Hematopoietic multipotent progenitor cell treated with erythropoietin and hydrocortisone succinate and interleukin-3 and kit ligand, for 15 days (in vitro differentiated cells): ENCODE measurements around the gene UBE3C.
"Not testable (repeated sequence)": the region's sequence is repeated elsewhere in the genome, so short reads cannot be mapped to it uniquely, and the experiment has no call there.

Experiments
- DNase-seq: peaks from one replicate; pipeline ENCODE4 v3.0.0-alpha.2; 2015; ENCODE audit warnings: low spot score

UBE3C gene

GRCh38 chr7:157138424-157139110 lies at the start of gene UBE3C:
Gene UBE3C, plus strand, starts transcription at chr7:157138926. Its CDS starts 347 bp downstream, at chr7:157139273.
- DNase-seq, result peak; percentile 91

GRCh38 chr7:157089100-157089610 lies 49.6 kb upstream of the UBE3C start:
- DNase-seq, result no peak

DNA sequence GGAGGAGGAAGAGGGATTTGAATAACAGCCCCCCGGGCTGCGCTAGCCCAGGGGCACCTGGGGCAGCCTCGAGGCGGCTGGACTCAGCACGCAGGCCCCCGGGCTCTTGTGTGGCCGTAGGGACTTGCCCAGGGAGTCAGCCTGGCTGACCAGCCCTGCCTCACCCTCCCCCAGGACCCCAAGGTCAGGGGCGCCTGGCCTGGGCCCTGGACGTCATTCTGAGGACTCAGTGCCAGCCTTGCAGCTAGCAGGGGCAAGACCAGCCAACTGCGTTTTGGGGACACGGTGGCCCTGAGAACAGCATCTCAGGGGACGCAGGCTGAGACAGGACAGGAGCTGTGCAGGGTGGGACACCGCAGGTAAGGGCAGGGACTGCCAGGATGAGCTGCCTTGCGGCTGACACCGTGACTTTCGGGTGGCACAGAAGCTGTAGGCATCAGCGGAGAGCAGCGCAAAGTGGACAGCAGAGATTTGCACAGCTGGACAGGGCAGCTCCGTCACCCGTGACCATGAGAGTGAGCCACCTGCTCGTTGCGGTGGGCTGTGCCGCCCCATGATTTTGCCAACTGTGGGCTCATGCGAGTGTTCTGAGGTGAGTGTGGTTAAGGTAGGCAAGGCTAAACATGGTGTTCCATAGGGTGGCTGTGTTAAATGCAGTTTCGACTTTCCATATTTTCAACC lies 48.1 kb upstream of the UBE3C start:
- no peak for DNase-seq

DNA sequence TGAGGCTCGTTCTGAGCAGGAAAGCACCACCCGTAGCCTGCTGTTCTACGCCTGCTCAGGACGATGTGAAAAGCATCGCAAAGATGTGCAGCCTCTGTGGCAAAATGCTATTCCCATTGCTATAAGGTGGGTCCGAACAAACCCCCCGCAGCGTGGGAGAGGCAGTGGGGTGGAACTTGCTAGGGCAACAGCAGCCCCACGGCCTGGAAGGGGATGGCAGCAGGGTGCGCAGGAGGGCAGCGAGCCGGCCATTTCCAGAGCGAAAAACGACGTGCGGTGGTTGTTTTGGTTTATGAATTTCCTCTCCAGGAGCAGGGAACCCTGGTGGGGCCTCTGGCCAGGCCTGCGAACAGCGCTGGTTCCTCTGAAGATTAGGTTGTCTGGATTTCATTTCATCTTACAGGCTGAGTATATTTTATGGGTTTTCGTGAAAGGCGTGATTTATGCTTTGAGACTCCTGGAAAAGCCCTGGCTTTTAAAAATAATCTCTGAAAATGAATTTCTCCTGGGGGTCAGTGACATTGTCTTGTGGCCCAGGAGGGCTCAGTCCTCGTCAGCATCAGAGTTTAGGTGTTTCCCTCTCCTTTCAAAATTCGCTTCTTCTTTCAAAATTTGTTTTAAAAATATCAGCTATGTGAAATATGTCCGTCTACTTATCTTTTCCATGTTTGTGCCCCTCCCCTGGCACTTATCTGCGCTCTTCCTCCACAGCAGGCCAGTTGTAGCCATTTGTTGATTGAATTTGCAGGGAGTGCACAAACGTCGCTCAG lies 42.3 kb upstream of the UBE3C start:
- DNase-seq, result no peak

DNA sequence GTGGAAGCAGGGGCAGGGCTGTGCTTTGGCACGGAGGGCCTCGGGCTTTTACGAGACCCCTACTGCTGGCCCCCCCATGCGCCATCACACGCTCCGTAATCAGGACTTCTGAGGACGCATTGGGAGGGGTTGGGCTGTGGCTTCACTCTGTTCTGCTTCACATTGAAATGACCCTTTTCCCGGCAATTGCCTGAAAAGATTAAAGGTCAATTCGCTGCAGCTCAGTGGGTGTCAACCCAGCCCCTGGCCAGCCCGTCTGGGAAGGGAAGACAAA lies 41.7 kb upstream of the UBE3C start:
- DNase-seq, result no peak

- no peak for DNase-seq
Observed at GRCh38 chr7:157097569-157097968, 41.2 kb upstream of the UBE3C start.

DNA sequence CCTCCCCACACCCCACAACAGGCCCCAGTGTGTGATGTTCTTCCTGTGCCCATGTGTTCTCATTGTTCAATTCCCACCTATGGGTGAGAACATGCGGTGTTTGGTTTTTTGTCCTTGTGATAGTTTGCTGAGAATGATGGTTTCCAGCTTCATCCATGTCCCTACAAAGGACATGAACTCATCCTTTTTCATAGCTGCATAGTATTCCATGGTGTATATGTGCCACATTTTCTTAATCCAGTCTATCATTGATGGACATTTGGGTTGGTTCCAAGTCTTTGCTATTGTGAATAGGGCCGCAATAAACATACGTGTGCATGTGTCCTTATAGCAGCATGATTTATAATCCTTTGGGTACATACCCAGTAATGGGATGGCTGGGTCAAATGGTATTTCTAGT lies 38.7 kb upstream of the UBE3C start:
- DNase-seq, result not testable (repeated sequence)

DNA sequence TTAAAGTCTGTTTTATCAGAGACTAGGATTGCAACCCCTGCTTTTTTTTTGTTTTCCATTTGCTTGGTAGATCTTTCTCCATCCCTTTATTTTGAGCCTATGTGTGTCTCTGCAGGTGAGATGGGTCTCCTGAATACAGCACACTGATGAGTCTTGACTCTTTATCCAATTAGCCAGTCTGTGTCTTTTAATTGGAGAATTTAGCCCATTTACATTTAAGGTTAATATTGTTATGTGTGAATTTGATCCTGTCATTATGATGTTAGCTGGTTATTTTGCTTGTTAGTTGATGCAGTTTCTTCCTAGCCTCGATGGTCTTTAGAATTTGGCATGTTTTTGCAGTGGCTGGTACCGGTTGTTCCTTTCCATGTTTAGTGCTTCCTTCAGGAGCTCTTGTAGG lies 35.1 kb upstream of the UBE3C start:
- not testable (repeated sequence) for DNase-seq

- DNase-seq, result no peak
Observed at GRCh38 chr7:157111311-157111710, 27.4 kb upstream of the UBE3C start.

- no peak for DNase-seq
Observed at GRCh38 chr7:157112706-157113105, 26.0 kb upstream of the UBE3C start.

- no peak for DNase-seq
Observed at GRCh38 chr7:157113607-157114006, 25.1 kb upstream of the UBE3C start.

DNA sequence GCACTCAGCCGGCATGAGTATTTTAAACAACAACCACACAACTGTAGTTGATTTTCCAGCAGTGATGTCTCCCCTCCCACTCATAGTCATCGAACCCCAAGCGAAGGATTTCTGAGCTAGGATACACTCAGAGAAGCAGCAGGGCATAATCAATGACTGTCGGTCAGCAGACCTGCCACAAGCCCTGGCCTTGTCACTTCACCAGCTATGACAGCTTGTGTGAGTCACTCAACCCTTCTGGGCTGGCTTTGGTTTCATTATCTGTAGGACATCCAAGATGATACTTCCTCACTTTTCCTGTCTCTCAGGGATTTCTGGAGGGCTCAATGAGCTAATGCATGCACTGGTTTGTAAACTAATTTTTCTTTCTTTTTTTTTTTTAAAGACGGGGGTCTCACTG lies 22.0 kb upstream of the UBE3C start:
- no peak for DNase-seq

- no peak for DNase-seq
Observed at GRCh38 chr7:157117796-157118195, 20.9 kb upstream of the UBE3C start.

DNA sequence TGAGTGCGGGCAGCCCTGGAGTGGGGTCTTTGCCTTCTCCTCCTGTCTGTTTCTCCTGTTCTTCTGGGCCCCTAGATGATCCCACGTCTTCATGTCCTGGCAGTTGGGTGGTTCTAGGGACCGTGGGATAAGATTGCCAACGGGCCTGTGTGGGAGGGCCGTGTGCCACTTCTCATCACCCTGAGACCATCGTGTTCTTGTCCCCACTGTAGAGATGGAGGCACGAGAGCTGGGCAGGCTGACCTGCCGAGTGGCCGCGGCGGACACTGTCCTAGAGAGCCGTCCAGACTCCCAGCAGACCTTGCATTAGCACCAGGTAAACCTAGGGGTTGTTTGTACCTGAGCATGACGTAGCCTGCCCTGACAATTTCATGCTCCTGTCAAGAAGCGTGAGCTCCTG lies 18.5 kb upstream of the UBE3C start:
- DNase-seq, result no peak

DNA sequence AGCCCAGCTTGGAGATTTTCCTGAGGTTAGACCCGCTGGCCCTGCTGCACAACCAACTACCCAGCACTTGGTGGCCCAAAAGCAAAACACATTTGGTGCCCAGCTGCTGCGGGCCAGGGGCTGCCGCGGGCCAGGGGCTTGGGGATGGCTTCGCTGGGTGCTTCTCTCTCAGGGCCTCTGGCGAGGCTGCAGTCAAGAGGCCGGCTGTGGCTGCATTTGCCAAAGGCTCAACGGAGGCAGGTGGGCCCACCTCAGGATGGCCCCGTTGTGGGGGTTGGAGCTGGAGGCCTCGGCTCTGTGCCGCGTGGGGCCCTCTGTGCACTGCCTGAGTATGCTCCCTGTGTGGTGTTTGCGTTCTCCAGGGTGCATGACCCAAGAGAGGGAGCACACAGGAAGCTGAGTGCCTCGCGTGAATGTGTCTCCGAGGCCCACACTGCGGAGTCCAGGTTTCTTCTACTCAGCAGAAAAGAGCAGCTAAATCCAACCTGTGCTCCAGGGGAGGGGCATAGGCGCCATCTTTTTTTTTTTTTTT lies 17.5 kb upstream of the UBE3C start:
- no peak for DNase-seq

DNA sequence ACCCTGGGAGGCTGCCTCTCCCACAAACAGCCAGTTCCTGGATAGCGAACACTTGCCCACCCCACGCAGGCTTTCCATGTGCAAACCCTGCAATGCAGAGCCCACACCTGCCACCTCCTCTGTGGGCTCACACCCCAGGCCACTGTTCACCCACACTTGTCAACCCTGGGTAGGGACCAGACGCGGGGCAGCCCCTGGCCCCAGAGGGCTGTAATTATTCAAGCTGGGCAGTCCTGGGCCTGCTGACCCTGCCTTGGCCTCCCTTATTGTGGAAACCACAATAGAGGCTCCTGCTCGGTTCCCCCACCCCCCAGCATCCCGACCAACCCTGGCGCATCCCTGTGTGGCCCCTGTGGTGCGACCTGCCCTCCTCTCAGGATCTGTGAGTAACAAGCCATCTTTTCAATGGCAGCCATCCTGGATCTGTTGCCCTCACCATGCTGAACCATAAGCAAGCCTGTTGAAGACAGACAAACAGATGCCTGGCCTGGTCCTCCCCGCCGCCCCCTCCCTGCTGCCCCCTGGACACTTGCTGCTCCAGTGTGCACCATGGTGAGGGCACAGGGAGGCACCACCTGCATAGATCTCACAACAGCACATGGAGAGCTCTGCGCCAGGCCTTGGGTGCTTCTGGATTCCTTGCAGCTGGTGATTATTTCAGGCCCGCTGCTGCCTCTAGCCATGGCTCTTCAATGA lies 15.8 kb upstream of the UBE3C start:
- DNase-seq, result no peak

DNA sequence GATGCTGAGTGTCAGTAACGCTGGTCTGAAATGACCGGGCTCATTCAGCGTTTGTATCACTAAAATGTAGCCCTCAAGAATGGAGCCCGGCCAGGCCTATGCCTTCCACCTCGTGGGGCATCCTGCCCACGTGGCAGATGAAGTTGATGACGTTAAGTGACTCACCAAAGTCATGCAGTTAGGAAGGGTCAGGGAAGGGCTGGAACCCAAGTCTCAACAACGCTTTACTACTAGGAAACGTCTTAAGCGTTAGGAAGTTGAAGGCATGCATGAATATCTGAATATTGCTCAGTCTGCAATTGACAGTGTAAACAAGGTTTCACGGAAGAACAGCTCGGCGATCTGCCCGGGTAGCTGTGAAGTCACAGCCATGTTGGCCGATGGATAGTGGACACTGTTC lies 14.0 kb upstream of the UBE3C start:
- DNase-seq, result no peak

- DNase-seq, result no peak
Observed at GRCh38 chr7:157125376-157126223, 13.1 kb upstream of the UBE3C start.

- no peak for DNase-seq
Observed at GRCh38 chr7:157126921-157127320, 11.8 kb upstream of the UBE3C start.

GRCh38 chr7:157129200-157129599 lies 9.5 kb upstream of the UBE3C start:
- no peak for DNase-seq

DNA sequence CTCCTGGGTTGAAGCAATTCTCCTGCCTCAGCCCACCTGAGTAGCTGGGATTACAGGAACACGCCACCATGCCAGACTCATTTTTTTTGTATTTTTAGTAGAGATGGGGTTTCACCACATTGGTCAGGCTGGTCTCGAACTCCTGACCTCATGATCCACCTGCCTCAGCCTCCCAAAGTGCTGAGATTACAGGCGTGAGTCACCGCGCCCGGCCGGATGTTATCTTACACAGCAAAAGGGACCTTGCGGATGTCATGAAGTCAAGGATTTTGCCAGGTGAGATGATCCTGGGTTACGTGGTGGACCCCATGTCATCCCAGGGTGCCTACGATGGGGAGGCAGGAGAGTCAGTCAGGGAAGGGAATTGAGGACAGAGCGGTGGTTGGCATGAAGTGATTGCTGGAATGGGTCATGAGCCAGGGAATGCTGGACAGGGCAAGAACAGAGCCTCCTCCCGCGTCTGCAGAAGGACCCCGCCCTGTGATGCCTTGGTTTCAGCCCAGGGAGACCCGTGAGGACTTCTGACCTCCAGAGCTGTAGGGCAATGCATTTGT lies 8.7 kb upstream of the UBE3C start:
- no peak for DNase-seq
